HG02642 (cell line): ENCODE results near the gene PDLIM3.
"Not testable (repeated sequence)": the region's sequence is repeated elsewhere in the genome, so short reads cannot be mapped to it uniquely, and the experiment has no call there.

Source experiments
- ATAC-seq: cut with Tn5 transposase; IDR thresholded peaks from one replicate; pipeline ENCODE4 v1.9.1; 2021; ENCODE audit warnings: mild to moderate bottlenecking; ENCODE audit not compliant: unreplicated experiment, poor library complexity

The PDLIM3 gene

DNA sequence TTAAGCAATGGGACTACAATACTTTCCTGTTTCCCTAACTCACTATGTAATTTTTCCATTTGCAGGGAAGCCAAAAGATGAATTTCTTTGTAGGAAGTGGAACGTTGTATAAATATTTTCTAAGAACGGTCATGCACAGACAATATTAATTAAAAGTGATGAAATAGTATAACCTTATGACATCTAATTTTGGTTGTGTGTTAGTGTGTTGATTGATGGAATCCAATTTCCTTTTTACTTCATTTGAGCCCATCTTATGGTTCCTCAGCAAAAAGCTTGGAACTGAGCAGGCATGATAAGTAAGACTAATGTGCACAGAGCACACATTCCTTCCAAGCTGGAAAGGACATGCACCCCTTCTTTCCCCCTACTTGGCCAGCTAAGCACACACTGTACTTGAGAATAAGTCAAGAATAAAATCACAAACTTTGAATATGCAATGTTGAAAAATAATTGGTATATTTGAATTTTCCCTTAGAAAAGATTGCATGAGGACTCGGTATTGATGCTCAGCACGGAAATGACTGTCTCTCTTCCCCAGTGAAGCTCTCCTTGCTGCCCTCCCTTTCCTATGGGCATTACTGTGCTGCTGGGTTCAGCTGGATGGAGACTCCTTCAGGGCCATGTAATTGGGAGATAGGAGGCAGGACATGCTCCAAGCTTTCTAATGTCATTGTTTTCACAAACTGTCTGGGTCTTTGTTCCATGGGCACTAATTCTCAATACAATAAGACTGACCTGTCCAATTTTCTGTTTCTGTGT, 19.2 kb upstream of the PDLIM3 start:
- ATAC-seq: no peak

DNA sequence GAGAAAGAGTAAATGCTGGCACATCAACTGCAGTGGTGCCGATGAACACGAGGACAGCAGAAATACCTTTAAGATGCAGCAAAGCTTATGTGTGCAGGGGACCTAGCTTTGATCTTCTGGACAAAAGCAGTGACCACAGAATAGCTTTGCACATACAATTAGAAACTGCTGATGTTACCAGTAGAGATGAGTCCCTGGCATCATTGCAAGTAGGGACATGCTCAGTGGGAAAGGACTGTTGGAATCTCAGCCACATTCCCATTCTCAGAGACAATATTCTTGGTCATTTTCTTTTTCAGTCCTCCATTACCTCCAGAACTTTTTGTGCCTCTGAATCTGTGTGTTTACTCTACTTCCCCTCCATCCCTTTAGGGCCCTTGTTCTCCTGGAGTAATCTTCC, 16.9 kb upstream of the PDLIM3 start:
- no peak for ATAC-seq

DNA sequence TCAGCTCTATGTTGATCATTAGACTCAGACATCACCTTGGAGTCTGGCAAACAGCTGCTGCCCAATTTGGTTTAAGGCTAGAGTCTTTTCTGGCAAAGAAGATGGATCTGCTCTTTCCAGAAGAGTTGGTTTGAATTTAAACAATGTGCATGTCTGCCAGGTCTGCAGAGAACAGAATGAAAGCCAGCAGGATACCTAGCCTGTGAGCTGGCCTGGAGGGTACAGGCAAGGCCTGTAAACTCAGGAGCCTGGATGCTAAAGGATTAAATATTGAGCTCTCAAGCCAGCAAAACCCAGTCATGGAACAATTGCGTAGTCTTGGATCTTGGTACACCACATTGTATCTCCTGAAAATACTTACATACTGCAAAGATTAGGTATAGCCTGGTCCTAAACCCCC, 15.6 kb upstream of the PDLIM3 start:
- no peak for ATAC-seq

DNA sequence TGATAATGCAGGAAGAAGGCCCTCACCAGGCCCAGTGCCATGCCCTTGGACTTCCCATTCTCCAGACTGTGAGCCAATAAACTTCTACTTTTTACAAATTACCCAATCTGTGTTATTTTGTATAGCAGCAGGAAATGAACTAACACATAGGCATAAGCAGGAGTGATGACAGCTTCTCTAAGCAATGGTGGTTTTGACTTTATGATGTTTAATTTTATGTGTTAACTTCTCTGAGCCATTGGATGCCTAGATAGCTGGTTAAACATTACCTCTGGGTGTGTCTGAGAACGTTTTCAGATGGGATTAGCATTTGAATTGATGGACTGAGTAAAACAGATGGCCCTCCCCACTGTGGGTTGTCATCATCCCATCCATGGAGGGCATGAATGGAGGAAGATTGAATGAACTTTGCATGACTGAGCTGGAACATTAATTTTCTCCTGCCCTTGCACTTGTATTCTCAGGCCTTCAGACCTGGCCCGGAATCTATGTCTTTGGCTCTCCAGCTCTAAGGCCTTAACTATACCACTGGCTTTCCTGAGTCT, 13.9 kb upstream of the PDLIM3 start:
- no peak for ATAC-seq

DNA sequence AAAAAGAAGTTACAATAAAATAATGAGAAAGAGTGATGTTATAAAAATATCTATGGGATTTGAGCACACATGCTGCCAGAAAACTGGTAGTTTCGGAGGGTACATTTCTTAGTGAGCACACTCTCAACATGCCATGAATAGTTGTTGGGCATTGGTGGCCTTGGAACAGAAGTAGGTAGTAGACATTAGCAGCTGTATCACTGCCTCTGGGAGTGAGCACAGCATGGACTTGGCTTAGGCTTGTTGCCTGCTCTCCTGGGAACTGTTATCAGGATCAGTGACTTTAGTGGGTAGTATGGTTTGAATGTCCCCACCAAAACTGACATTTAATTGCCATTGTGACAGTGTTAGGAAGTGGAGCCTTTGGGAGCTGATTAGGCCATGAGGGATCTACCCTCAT, 13.3 kb upstream of the PDLIM3 start:
- ATAC-seq: no peak

DNA sequence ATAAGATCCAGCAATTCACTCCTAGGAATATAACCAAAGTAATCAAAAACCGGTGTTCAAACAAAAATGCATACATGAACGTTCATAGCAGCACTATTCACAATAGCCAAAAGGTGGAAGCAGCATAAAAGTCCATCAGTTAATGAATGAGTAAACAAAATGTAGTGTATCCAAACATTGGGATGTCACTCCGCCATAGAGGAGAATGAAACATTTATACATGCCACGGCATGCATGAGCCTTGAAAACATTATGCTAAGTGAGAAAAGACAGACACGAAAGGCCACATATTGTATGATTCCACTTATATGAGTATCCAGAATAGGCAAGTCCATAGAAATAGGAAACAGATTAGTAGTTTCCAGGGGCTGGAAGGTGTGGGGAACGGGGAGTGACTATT, 11.0 kb upstream of the PDLIM3 start:
- ATAC-seq: no peak

DNA sequence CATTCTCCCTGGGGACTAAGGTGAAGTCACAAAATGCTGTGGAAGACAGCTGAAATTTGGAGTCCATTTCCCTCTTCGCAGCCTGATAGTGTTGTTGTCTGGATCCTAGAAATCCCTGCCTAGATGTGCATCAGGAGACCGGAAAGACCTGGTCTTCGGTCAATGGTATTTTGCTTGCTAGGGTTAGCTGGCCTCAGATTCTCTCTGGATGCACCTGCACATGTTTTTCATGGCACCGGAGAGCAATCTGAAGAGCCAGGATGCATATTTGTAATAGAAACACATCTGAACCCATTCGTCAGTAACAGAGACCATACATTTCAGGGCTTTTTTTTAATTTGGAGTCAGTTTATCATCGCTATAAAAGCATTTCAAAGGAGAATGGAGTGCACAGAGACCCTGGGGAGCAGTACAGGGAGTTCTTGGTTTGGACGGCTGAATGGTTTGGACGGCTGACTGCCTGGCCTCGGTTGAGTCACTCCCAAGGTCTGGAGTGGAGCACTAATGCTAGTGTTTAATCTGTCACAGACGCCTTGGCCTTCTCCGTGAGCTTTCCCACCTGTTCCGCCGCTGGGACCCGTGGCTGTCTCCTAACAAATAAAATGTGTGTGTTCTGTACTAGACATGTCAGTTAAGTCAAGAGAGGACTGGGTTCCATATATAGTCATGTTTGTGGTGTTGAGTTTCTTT, 7.5 kb upstream of the PDLIM3 start:
- ATAC-seq: no peak

DNA sequence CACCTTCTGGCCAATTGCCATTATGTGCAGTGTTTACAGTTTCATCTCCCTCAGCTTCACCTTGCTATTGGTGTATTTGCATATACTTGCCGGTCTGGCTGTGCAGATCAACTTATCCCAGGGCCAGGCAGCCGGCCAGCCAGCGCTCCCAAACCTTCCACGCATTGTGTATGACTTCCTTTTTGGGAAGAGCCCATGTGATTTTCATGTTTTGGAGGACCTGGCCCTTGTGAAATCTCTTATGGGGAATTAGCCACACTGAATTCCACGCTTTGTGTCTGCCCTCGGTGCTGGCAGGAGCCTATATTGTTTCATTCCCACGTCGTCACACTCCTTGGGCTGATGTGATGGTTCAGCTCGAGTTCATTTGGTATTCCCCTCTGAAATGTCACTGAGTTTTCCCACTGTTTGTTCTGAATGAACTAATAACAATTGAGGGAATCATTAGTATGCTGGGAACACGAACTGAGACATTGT, 6.0 kb upstream of the PDLIM3 start:
- no peak for ATAC-seq

DNA sequence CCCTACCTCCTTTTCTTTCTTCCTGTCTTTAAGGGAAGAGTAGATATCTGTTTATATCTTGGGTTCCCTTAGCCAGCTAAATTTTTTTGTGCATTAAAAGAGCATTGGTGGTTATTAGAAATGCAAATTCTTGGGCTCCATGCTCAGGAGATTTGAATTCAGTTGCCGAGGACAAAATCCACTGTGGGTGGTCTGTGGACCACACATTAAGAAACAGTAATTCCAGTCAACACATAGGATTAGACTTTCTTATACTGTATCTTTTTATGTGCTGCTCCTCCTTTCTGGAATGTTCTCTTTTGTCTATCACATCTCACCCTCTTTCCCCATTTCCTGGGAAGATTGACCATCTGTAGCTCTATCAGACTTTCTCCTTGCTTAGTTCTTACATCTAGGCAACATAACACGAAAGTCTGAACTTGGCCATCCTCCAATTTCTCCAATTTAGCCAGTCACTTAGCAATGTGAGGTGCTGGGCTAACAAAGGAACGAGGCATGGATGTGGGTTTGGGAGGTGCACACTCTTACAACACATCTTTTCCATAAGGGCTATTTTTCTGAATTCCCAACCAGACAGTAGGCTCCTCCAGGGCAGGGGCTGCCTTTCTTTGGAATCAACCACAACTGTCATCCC, 5.3 kb upstream of the PDLIM3 start:
- no peak for ATAC-seq

DNA sequence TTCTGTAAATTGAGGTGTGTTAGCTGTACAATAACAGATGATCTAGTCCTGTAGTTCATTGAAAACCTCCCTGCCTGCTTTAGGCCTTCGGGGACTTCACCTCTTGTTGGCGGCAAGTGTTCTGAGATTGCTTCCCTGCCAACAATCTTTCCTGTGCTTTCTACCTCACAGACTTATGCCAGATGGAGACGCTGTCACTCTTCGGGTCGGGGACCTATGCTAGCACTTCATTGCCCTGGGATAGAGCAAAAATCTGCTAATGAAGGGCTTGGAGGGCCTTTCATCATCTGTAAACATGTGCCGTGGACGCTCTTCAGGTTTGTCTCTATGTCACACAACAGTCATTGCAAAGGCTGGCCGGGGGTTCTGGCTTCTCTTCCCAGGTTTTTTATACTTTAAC, 4.7 kb upstream of the PDLIM3 start:
- ATAC-seq: no peak

DNA sequence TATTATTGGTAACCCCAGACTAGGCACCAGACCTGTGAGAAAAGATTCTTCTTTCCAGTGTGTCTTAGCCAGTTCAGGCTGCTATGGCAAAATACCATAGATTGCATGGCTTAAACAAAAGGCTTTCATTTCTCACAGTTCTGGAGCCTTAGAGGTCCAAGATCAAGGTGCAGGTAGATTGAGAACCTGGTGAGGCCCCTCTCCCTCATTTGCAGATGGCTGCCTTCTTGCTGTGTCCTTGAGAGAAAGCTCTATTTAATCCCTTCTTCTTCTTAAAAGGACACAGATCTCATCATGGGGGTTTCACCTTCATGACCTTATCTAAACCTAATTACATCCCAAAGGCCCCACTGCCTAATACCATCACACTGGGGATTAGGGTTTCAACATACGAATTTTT, 3.5 kb upstream of the PDLIM3 start:
- no peak for ATAC-seq

DNA sequence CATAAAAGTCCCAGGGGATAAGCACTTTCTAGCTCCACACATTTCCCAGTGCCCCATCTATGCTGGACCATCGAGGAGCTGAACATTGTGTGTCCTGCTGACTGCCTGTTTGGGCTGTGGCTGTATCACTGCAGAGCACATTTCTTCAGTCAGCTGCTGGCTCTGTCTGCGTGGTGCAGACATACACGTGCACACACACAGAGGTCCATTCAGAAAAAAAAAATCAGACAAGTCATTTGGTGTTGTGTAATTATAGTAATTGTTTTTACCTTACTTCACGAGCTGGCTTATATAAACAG, 1.1 kb upstream of the PDLIM3 start:
- no peak for ATAC-seq

DNA sequence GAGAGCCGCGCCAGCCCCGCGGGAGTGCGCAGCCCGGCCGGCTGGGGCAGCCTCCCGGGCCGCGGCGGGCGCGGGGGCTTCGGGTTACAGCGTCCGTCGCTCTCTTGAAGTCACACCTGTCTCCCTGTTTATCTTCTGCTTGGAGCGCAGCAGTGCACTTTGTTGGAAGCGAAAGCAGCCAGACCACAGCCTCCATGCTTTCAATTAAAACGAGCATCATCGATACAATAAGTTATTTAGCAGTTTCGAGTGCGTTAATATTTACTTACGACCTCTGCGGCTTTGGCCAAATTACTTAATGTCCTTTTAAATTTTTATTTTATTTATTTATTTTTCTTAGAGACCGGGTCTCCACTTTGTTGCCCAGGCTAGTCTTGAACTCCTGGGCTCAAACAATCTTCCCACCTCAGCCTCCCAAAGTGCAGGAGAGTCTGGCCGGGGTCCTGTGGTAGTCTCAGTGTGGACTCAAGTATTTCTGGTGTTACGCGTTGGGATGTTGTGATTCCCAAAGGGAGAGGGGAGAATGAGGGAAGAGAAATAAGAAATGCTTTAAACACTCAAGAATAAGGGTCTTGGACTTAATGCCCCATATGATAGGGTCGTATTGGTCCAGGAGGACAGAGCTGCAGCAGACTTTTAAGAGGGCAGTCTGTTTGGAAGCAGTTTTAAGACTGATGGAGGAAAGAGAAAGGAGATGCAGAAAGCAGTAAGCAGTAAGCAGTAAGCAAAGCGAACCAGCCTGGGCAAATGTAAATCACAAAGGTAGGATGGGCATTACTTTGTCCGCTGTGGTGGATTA, 504 bp upstream of the PDLIM3 start:
- no peak for ATAC-seq

DNA sequence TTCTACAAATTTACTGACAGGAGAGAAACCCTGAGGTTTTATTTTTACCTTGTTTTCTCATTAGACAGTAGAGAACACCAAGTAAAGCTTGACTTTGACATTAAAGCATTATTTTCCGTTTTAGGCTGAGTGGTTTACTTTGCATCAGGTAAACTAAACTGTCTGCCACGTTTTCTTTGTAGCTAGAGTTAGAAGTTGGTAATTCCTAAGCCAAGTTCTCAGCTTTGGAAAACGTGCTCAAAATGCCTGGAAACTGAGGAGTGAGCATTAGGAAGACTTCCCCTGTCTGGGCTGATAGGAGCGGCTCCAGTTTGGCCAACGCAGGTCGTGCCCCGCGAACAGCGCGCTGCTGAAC, 819 bp downstream of the PDLIM3 start:
- ATAC-seq: no peak

DNA sequence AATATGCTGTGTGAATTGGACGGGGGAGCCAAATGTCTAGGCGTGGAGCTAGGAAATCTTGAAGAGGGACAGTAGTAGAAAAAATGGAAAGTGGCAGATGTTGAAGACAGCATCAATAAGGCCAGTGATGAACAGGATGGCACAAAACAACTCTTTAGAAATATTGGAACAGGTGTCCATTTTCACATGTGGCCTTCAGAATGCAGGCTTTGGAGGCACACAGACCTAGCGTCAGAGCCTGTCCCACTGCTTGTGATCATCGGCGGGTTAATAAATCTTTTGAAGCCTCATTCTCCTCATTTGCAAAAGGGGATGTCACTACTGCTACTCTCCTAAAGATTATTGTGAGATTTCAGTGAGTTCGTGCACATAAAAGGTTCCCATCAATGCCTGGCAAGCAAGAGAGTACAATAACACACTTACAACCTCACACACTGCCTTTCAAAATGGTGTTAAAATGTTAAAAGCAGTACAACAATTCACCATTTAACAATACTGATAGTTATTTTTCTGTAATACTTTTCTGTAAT, 2.4 kb downstream of the PDLIM3 start:
- no peak for ATAC-seq

DNA sequence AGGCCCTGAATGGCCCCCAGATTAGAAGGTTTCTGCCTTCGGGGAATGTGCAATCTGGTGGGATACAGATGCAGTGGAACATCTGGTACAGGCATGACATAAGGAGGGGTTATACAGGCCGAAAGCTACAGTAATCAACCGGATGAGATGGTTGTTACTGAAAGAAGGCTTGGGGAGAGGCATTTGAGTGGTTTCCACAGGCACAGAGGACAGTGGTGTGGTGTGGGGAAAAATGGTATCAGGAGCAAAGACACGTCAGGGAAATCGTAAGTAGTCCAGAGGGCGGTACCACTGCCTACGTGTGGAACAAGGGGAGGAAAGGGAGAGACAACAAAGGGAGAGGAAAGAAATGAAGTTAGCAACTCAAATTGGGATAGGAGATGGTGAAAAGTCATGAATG, 3.0 kb downstream of the PDLIM3 start:
- no peak for ATAC-seq

DNA sequence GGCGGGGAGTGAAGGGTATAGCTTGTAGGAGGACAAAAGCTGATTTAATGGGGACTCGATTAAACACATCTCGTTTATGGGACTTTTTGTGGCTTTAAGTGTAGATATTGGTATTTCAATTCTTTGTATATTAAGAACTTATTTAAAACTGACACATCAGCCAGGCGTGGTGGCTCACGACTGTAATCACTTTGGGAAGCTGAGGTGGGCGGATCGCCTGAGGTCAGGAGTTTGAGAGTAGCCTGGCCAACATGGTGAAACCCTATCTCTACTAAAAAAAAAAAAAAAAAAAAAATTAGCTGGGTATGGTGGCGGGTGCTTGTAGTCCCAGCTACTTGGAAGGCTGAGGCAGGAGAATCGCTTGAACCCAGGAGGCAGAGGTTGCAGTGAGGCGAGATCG, 3.7 kb downstream of the PDLIM3 start:
- ATAC-seq: not testable (repeated sequence)

DNA sequence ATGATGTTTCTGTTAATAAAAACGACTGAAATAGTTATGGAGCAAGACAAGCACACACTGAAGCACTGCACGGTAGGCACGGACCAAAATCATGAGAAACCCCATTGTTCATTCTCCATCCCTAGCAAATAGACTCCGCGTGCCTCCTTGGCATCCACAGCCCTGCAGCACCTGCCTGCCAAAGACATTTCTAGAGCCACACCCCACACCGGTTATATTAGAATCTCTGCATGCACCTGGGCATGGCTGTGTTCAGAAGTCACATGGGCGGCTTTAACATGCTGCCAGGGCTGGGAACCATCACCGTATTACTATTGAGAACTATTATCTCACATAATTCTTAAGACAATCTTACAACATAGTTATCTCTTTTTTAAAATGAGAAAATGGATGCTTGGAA, 5.9 kb downstream of the PDLIM3 start:
- no peak for ATAC-seq

DNA sequence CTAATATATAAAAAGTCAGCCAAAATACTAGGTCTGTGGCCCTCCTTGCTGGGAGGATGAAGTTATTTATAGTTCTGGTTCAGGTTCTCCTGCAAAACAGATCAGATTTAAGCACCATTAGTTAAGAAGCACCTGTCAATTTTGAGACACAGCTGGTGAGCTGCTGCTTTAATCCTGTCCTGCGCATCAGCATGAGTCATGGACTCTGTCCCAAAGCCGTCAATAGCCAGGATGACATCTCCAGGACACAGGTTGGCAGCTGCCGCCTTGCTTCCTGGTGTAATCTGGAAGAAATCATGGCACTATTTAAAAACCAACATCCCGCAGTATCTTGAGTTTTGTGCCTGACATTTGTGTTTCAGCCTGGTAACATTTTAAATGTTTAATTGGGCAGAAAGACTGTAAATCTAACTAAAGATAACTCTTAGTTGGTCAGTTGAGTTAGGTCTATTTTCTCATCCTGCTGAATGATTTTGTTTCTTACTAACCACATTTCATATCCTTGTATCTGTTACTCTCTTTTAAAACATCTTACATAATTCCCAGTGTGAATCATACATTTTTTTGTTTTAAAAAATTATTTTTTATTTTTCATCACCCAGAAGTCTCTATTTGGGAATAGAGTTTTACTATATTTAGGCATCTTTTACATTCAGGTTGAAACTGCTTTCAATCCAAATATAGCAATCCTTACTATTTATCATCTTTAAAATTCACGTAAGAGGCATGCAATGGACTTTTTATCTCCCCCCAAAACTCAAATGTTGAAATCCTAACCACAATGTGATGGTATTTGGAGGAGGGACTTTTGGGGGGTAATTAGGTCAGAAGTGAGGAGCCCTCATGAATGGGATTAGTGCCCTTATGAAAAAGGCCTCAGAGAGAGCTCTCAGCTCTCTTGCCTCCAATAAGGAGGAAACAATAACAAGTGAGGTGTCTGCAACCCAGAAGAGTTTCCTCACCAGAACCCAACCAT, 10.1 kb downstream of the PDLIM3 start:
- ATAC-seq: no peak
